Gastroesophageal sphincter (tissue), 4 donors: ENCODE measurements around the gene TDRKH. TPM values are rescaled to one million over a fixed set of nuclear protein-coding genes. Genes with fewer than 3 reads are reported as not detected.

ENCODE experiments used
- ATAC-seq: fragments of 150-250 bp; one replicate; pipeline ENCODE4 v1.9.1; 2016; ENCODE audit warnings: mild to moderate bottlenecking, moderate library complexity
- H3K27ac ChIP-seq, 4 donors: fragments of 200-600 bp; sonication (generic) in 3 of 4; 1 replicate in 3 of 4; 2 replicates in 1 of 4; pipeline ENCODE4 v1.5.1; 2016 to 2019
- H3K27me3 ChIP-seq: fragments of 200-600 bp; sonication (generic); one replicate; pipeline ENCODE4 v1.5.1; 2019
- H3K36me3 ChIP-seq, 2 donors: fragments of 200-600 bp; sonication (generic); one replicate each; pipeline ENCODE4 v1.5.1; 2019; ENCODE audit warnings: control low read depth in 1 of 2
- H3K4me1 ChIP-seq, 3 donors: fragments of 200-600 bp; sonication (generic); 1 replicate in 2 of 3; 2 replicates in 1 of 3; pipeline ENCODE4 v1.5.1; 2016 to 2019; ENCODE audit warnings: control low read depth in 2 of 3
- H3K4me3 ChIP-seq, 2 donors: fragments of 200-600 bp; sonication (generic); one replicate each; pipeline ENCODE4 v1.5.1; 2019; ENCODE audit warnings: mild to moderate bottlenecking in 1 of 2, moderate library complexity in 1 of 2
- H3K9me3 ChIP-seq, 3 donors: fragments of 200-600 bp; sonication (generic); one replicate each; pipeline ENCODE4 v1.5.1; 2017 to 2019; ENCODE audit warnings: control low read depth in 2 of 3
- EP300 ChIP-seq: sonication (generic); formaldehyde crosslinking; IDR thresholded peaks from one replicate; pipeline ENCODE4 v1.6.1; 2017; ENCODE audit warnings: antibody characterized with exemption, mild to moderate bottlenecking
- POLR2A ChIP-seq, 2 donors: fragments of 450-650 bp; IDR thresholded peaks; one replicate each; pipeline ENCODE4 v1.6.1; 2017; ENCODE audit warnings: antibody characterized with exemption in 2 of 2, mild to moderate bottlenecking in 2 of 2, moderate library complexity in 1 of 2
- POLR2AphosphoS5 ChIP-seq: sonication (generic); formaldehyde crosslinking; IDR thresholded peaks from one replicate; pipeline ENCODE4 v1.6.1; 2017; ENCODE audit warnings: antibody characterized with exemption
- WGBS, 2 donors: methylation state at CpG; one replicate each; pipeline ENCODE4 v1.1.5; 2018; ENCODE audit warnings: low coverage in 1 of 2; 5-methylcytosine and 5-hydroxymethylcytosine counted together
- total RNA-seq, 4 donors: library from RNA; depleted of rRNA; stranded (reverse); fragments of >200 nt; gene quantifications; one replicate each; pipeline ENCODE4 v1.1.0, GENCODE V29; 2016
- TF ChIP-seq, protein P1 (sequence below), 4 experiments: fragments of 200-600 bp in 2 of 4; fragments of 450-650 bp in 2 of 4; sonication (generic) in 1 of 4; IDR thresholded peaks; one replicate each; pipeline ENCODE4 v1.5.1; 2017 to 2019; ENCODE audit warnings: antibody characterized with exemption in 4 of 4, mild to moderate bottlenecking in 2 of 4, moderate library complexity in 2 of 4

TDRKH gene
- total RNA-seq, 4 donors from 2014 or later, result 4.4 to 10.6 (median 7.9) TPM

DNA sequence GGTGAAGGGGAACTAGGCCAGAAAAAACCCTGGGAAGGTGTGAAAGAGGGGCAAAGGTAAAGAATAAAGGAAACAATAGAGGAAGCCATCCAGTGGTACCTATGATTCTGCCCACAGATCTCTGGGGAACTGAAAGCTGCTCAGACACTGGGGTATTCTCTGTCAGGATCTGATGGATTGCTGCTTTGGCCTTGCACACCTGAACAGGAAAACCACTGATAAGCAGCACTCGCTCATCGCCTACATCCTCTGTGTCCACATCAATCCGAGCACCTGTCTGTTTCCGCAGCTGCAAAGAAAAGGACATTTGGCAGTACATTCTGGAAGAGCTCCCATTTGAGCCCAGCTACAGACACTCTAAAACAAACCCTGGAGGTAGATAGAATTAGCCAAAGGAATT is 10.4 kb downstream of the TDRKH start:
- no peak for TF ChIP-seq POLR2A (IDR thresholded peaks at IDR 0.05)
- no peak for TF ChIP-seq POLR2AphosphoS5
- H3K4me1 ChIP-seq, result no peaks in the 10 kb centered on the region
- no peak for ATAC-seq
- no peaks in the 10 kb centered on the region for H3K9me3 ChIP-seq
- 86 to 88% methylated on average over 2 to 4 of the region's 4 CpGs for WGBS, 2 donors
- no peaks in the 10 kb centered on the region for H3K27me3 ChIP-seq
- H3K27ac ChIP-seq, result no peak overlapping the region
- no peak overlapping the region for H3K4me3 ChIP-seq
- H3K36me3 ChIP-seq, result peaks cover 0 to 80% of the 10 kb centered on the region in 2 donors

GRCh38 chr1:151777317-151777716 is 13.0 kb downstream of the TDRKH start:
- ATAC-seq, result no peak
- H3K4me1 ChIP-seq, result no peaks in the 10 kb centered on the region
- H3K4me3 ChIP-seq, result no peak overlapping the region
- TF ChIP-seq POLR2A (IDR thresholded peaks at IDR 0.05), result no peak
- TF ChIP-seq, protein P1, sequence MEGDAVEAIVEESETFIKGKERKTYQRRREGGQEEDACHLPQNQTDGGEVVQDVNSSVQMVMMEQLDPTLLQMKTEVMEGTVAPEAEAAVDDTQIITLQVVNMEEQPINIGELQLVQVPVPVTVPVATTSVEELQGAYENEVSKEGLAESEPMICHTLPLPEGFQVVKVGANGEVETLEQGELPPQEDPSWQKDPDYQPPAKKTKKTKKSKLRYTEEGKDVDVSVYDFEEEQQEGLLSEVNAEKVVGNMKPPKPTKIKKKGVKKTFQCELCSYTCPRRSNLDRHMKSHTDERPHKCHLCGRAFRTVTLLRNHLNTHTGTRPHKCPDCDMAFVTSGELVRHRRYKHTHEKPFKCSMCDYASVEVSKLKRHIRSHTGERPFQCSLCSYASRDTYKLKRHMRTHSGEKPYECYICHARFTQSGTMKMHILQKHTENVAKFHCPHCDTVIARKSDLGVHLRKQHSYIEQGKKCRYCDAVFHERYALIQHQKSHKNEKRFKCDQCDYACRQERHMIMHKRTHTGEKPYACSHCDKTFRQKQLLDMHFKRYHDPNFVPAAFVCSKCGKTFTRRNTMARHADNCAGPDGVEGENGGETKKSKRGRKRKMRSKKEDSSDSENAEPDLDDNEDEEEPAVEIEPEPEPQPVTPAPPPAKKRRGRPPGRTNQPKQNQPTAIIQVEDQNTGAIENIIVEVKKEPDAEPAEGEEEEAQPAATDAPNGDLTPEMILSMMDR (IDR thresholded peaks at IDR 0.05), result no peak
- no peak for TF ChIP-seq POLR2AphosphoS5
- TF ChIP-seq EP300, result no peak
- H3K27ac ChIP-seq, result no peak overlapping the region
- no peaks in the 10 kb centered on the region for H3K27me3 ChIP-seq
- 91 to 92% methylated on average over 4 of the region's 4 CpGs for WGBS, 2 donors
- no peaks in the 10 kb centered on the region for H3K9me3 ChIP-seq
- H3K36me3 ChIP-seq, result peaks cover 0 to 95% of the 10 kb centered on the region in 2 donors

DNA sequence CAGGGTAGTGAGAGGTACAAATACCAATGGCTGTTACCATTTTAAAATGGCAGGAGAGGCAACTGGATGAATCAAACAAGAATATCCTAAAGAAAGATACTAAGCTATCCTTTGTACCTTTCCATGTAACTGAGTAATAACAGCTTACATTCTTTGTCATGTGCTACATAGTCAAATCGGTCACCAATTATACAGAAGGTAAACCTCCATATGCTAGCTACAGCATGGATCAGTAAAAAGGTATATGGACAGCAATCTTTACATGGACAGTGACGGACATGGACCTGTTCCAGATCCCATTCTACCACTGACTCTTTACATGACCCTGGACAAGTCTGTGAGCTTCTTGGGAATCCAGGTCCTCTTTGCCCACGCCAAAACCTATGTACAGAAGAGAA is 13.6 kb downstream of the TDRKH start:
- no peak overlapping the region for H3K27ac ChIP-seq
- ATAC-seq, result no peak
- H3K4me3 ChIP-seq, result no peak overlapping the region
- no peaks in the 10 kb centered on the region for H3K9me3 ChIP-seq
- no peaks in the 10 kb centered on the region for H3K4me1 ChIP-seq
- H3K27me3 ChIP-seq, result no peaks in the 10 kb centered on the region
- peaks cover 0 to 93% of the 10 kb centered on the region in 2 donors for H3K36me3 ChIP-seq
- 80 to 84% methylated on average over 2 to 3 of the region's 3 CpGs for WGBS, 2 donors
- TF ChIP-seq, protein P1 (IDR thresholded peaks at IDR 0.05), result no peak
- TF ChIP-seq POLR2A (IDR thresholded peaks at IDR 0.05), result no peak

DNA sequence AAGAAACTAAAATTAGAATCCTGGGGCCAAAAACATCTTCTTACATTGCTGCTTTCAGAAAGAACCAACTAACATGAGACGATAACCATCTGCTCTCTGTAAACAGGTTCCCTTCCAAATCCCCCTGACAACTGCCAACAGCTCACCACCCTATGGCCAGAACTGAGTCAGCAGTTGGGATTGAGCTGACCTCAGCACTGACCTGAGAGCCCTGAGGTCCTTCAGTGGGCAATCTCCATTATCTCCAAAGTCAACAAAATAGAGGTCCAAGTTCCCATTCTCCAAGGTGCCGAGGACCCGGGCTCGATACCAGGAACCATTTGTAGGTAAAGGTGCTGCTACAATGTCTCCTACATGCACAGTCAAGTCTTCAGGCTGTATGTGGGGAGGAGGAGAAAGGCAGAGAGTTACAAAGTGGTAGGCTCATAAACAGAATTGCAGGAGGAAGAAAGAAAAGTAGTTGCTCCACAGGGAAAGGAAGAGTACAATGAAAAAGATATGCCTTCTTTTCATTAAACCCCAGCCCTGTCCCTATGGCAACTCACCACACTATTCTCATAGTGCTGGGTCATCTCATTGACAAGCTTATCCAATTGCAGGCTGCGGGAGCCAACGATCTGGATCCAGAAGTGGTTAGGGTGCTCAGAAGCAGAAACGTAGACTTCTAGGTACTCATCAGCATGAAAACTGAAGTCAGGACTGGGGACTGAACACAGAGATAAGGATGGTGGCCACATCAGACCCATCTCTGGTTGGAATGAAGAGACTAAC is 14.2 kb downstream of the TDRKH start:
- Histone ChIP-seq H3K27ac (no peak overlapping the region), H3K9me3 (no peaks in the 10 kb centered on the region), H3K36me3 (peaks cover 0 to 89% of the 10 kb centered on the region in 2 donors), H3K4me3 (no peak overlapping the region), H3K4me1 (no peaks in the 10 kb centered on the region), H3K27me3 (no peaks in the 10 kb centered on the region)
- 91 to 92% methylated on average over 7 of the region's 7 CpGs for WGBS, 2 donors
- ATAC-seq, result no peak
- TF ChIP-seq EP300, result no peak
- TF ChIP-seq, protein P1 (IDR thresholded peaks at IDR 0.05), result no peak
- no peak for TF ChIP-seq POLR2AphosphoS5
- no peak for TF ChIP-seq POLR2A (IDR thresholded peaks at IDR 0.05)

DNA sequence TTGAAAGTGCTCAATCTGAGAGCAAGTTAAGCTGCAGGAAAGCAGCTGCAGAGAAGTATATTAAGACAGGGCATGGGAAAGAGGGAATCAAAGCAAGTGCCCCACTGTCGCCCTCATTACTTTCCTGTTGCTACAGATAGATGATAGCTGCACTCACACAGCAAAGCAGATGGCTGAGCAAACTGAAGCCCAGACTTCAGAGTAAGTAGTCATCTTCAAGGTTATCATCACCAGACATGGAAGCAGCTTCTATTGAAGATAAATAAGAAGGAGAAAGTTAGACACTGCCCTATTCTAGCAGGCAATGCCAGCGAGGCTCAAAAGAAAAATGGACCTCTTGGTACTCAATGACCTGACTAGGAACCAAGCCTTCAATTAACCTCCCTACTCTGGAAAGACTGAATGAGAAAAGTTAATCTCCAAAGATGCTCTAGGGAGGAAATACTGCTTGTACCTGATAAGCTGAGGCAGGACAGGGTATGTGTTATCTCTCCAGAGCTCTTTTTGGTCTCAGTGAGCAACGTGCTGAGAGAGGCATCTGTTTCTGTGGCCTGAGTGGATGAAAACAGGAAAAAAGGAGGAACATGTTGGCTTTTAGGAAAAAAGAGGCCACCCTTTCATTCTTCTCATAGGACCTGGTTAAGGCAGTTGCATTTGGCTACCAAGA is 15.9 kb downstream of the TDRKH start:
- TF ChIP-seq EP300 (no peak), POLR2A (IDR thresholded peaks at IDR 0.05) (no peak), POLR2AphosphoS5 (no peak)
- TF ChIP-seq, protein P1 (IDR thresholded peaks at IDR 0.05), result no peak
- no peak overlapping the region for H3K27ac ChIP-seq
- H3K4me1 ChIP-seq, result no peaks in the 10 kb centered on the region
- H3K36me3 ChIP-seq, result peaks cover 0 to 72% of the 10 kb centered on the region in 2 donors
- ATAC-seq, result no peak
- no peaks in the 10 kb centered on the region for H3K9me3 ChIP-seq
- H3K27me3 ChIP-seq, result no peaks in the 10 kb centered on the region
- 60 to 79% methylated on average over 3 of the region's 3 CpGs for WGBS, 2 donors
- no peak overlapping the region for H3K4me3 ChIP-seq
